Panc1 (cell line): ENCODE results near the gene ANO1. TPM values are rescaled to one million over a fixed set of nuclear protein-coding genes. Genes with fewer than 3 reads are reported as not detected.

Experiments used
- ATAC-seq: fragments of 200-7000 bp; cut with Tn5 transposase; 2 replicates; pipeline ENCODE4 v1.9.1; 2020; ENCODE audit warnings: mild to moderate bottlenecking, moderate library complexity
- BruUV-seq: library from RNA; stranded (reverse); fragments of 400-500 nt; replicated peaks from 2 replicates; lab custom pipeline; 2021; lab: Mats Ljungman, UMichigan
- CTCF ChIA-PET: fragments of 300-600 bp; sonication (Branson Sonifier 250); formaldehyde crosslinking; loops from one replicate; lab custom pipeline; 2022; ENCODE audit warnings: antibody characterized with exemption; lab: Charles Lee
- POLR2A ChIA-PET: fragments of 300-600 bp; sonication (Branson Sonifier 250); formaldehyde crosslinking; loops from one replicate; lab custom pipeline; 2022; ENCODE audit warnings: antibody characterized with exemption; lab: Charles Lee
- DNase-seq: peaks from one replicate; pipeline ENCODE4 v3.0.0-alpha.2; 2010; ENCODE audit warnings: low read depth, low spot score
- H3K27ac ChIP-seq: 2 replicates; pipeline ENCODE4 v1.5.1; 2011; ENCODE audit warnings: mild to moderate bottlenecking, low read length, inconsistent platforms
- H3K27me3 ChIP-seq: fragments of 200-500 bp; sonication (Bioruptor generic); 2 replicates; pipeline ENCODE4 v1.6.0; 2014; ENCODE audit warnings: low read length, inconsistent platforms; ENCODE audit not compliant: control insufficient read depth, insufficient read depth
- H3K36me3 ChIP-seq: fragments of 200-500 bp; sonication (Bioruptor generic); 2 replicates; pipeline ENCODE4 v1.5.1; 2014; ENCODE audit warnings: inconsistent platforms, mild to moderate bottlenecking, low read length, moderate library complexity; ENCODE audit not compliant: control insufficient read depth, insufficient read depth
- H3K4me1 ChIP-seq: 2 replicates; pipeline ENCODE4 v1.5.1; 2011; ENCODE audit warnings: inconsistent platforms, mild to moderate bottlenecking, low read length, moderate library complexity; ENCODE audit not compliant: control insufficient read depth, insufficient read depth
- H3K4me3 ChIP-seq, 2 experiments: 2 replicates each; pipeline ENCODE4 v1.5.1; 2011 to 2012; ENCODE audit warnings: low read depth in 2 of 2, low read length in 2 of 2, mild to moderate bottlenecking in 2 of 2, inconsistent platforms in 1 of 2, moderate library complexity in 1 of 2
- H3K9me3 ChIP-seq: fragments of 200-500 bp; sonication (Bioruptor generic); 2 replicates; pipeline ENCODE4 v1.5.1; 2014; ENCODE audit warnings: low read depth, mild to moderate bottlenecking, inconsistent platforms, low read length, moderate library complexity; ENCODE audit not compliant: control insufficient read depth, insufficient read depth
- POLR2AphosphoS5 ChIP-seq: IDR thresholded peaks from 2 replicates; pipeline ENCODE4 v1.6.1; 2012; ENCODE audit warnings: mild to moderate bottlenecking, low read depth, low read length, moderate library complexity
- SIN3A ChIP-seq: IDR thresholded peaks from 2 replicates; pipeline ENCODE4 v1.6.1; 2012; ENCODE audit warnings: low read depth, mild to moderate bottlenecking, low read length, moderate library complexity, borderline replicate concordance; ENCODE audit not compliant: insufficient read depth
- TCF7L2 ChIP-seq: IDR thresholded peaks from 2 replicates; pipeline ENCODE4 v1.6.1; 2011; ENCODE audit warnings: mild to moderate bottlenecking, low read depth, low read length, inconsistent platforms
- in situ Hi-C: cut with HindIII; loops from 2 replicates; pipeline ENCODE4 v1.10.0; 2016; ENCODE audit warnings: low sequenced_read_pairs, low pct_unique_long_range_greater_than_20kb
- intact Hi-C: fragments of 100-400 bp; cut with micrococcal nuclease; formaldehyde crosslinking; loops from one replicate; pipeline ENCODE4 v1.10.0; 2022; ENCODE audit not compliant: unreplicated experiment
- total RNA-seq: library from RNA; stranded (reverse); gene quantifications from one replicate; pipeline ENCODE4 v1.2.1, GENCODE V29; 2021; ENCODE audit not compliant: unreplicated experiment
- TF ChIP-seq, protein P1 (sequence below): fragments of 450-650 bp; IDR thresholded peaks from 2 replicates; pipeline ENCODE4 v1.5.1; 2017; ENCODE audit warnings: mild to moderate bottlenecking
- TF ChIP-seq, protein P2 (sequence below), 2 experiments: IDR thresholded peaks; 2 replicates each; pipeline ENCODE4 v1.6.1; 2011 to 2012; ENCODE audit warnings: low read depth in 2 of 2, control low read depth in 1 of 2, low read length in 1 of 2, mild to moderate bottlenecking in 1 of 2, moderate library complexity in 1 of 2; ENCODE audit not compliant: insufficient read depth in 1 of 2

ANO1 gene
- total RNA-seq, 1 experiment from 2014 or later: 2.3 TPM

DNA sequence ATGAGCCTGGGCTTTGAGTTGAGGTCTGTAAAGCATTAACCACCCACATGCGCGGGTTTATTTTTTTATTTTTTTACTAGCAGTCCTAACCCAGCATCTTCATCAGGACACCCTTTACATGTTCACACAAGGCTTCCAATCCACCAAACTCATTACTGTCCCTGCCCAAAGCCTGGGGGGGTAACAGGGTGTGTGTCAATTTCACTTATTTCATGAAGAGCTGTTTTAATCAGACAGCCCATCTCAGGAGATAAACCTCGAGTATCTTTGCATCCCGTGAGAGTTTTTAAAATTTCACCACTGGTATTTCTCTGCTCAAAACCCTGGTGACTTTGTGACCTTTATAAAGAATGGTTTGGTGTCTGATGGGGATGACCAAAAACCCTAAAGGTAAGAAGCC lies 45.6 kb downstream of the ANO1 start:
- Histone ChIP-seq H3K36me3 (no peaks in the 10 kb centered on the region), H3K27ac (no peak overlapping the region), H3K4me1 (peaks cover 14% of the 10 kb centered on the region), H3K4me3 (no peak overlapping the region), H3K9me3 (no peaks in the 10 kb centered on the region), H3K27me3 (no peaks in the 10 kb centered on the region)
- TF ChIP-seq SIN3A: no peak
- TF ChIP-seq, protein P1, sequence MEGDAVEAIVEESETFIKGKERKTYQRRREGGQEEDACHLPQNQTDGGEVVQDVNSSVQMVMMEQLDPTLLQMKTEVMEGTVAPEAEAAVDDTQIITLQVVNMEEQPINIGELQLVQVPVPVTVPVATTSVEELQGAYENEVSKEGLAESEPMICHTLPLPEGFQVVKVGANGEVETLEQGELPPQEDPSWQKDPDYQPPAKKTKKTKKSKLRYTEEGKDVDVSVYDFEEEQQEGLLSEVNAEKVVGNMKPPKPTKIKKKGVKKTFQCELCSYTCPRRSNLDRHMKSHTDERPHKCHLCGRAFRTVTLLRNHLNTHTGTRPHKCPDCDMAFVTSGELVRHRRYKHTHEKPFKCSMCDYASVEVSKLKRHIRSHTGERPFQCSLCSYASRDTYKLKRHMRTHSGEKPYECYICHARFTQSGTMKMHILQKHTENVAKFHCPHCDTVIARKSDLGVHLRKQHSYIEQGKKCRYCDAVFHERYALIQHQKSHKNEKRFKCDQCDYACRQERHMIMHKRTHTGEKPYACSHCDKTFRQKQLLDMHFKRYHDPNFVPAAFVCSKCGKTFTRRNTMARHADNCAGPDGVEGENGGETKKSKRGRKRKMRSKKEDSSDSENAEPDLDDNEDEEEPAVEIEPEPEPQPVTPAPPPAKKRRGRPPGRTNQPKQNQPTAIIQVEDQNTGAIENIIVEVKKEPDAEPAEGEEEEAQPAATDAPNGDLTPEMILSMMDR: no peak
- TF ChIP-seq POLR2AphosphoS5: no peak
- no peak for TF ChIP-seq TCF7L2
- TF ChIP-seq, protein P2, sequence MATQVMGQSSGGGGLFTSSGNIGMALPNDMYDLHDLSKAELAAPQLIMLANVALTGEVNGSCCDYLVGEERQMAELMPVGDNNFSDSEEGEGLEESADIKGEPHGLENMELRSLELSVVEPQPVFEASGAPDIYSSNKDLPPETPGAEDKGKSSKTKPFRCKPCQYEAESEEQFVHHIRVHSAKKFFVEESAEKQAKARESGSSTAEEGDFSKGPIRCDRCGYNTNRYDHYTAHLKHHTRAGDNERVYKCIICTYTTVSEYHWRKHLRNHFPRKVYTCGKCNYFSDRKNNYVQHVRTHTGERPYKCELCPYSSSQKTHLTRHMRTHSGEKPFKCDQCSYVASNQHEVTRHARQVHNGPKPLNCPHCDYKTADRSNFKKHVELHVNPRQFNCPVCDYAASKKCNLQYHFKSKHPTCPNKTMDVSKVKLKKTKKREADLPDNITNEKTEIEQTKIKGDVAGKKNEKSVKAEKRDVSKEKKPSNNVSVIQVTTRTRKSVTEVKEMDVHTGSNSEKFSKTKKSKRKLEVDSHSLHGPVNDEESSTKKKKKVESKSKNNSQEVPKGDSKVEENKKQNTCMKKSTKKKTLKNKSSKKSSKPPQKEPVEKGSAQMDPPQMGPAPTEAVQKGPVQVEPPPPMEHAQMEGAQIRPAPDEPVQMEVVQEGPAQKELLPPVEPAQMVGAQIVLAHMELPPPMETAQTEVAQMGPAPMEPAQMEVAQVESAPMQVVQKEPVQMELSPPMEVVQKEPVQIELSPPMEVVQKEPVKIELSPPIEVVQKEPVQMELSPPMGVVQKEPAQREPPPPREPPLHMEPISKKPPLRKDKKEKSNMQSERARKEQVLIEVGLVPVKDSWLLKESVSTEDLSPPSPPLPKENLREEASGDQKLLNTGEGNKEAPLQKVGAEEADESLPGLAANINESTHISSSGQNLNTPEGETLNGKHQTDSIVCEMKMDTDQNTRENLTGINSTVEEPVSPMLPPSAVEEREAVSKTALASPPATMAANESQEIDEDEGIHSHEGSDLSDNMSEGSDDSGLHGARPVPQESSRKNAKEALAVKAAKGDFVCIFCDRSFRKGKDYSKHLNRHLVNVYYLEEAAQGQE (IDR thresholded peaks at IDR 0.05; ENCODE audit: insufficient read depth in 1 of 2, low read depth in 2 of 2, low read length in 1 of 2): no peak
- no peak for DNase-seq
- CTCF ChIA-PET: interaction anchor here (0.6 kb wide), 1 partner anchor 702 kb away, joined by 4 read pairs; no protein-coding TSS in a partner anchor
- intact Hi-C loops: no loop called here
- in situ Hi-C loops: no loop called here
- ATAC-seq: no peak
- POLR2A ChIA-PET: no interaction called here
- BruUV-seq: no TSS peak

DNA sequence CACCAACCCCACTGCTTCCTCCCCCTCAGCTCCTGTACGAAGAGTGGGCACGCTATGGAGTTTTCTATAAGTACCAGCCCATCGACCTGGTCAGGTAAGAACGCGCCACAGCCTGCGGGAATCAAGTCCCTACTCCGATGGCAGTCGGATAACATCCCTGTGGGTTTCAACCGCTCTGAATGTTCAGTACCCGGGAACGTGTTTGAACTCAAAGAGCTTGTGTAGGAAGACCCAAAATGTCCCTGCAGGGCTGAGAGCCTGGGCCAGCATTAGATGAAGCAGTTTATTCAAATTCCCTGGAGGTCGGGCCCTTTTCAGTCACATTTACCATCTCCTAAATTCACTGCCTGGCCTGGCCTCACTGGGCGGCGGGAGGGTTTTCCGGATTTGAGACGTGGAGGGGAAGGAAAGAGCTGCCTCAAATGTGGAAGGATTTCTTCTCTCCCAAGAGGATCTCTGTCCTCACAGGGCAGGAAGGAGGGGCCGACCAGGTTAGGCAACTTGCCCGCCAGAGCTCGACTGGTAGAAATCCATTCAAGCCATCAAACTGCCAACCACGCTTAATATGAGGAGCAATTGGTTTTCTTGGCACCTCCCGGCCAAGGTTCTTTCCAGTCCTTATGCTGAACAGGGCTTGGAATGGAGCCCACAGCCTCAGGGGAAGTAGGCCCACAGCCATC lies 46.3 kb downstream of the ANO1 start:
- Histone ChIP-seq H3K4me1 (peaks cover 18% of the 10 kb centered on the region), H3K9me3 (no peaks in the 10 kb centered on the region), H3K36me3 (no peaks in the 10 kb centered on the region), H3K27ac (no peak overlapping the region), H3K27me3 (no peaks in the 10 kb centered on the region), H3K4me3 (no peak overlapping the region)
- CTCF ChIA-PET: no interaction called here
- POLR2A ChIA-PET: no interaction called here
- intact Hi-C loops: no loop called here
- BruUV-seq: no TSS peak
- in situ Hi-C loops: no loop called here
- no peak for ATAC-seq
- no peak for DNase-seq
- TF ChIP-seq, protein P2 (IDR thresholded peaks at IDR 0.05; ENCODE audit: insufficient read depth in 1 of 2, low read depth in 2 of 2, low read length in 1 of 2): no peak
- TF ChIP-seq TCF7L2: no peak
- TF ChIP-seq SIN3A: no peak
- no peak for TF ChIP-seq POLR2AphosphoS5
- TF ChIP-seq, protein P1: no peak
